Suprapubic skin (tissue), 4 donors: ENCODE measurements around the gene SH3TC1. TPM values are rescaled to one million over a fixed set of nuclear protein-coding genes. Genes with fewer than 3 reads are reported as not detected.

Experiments
- DNase-seq, 2 donors: peaks; one replicate each; pipeline ENCODE4 v3.0.0-alpha.2; 2019; ENCODE audit warnings: low spot score in 2 of 2
- H3K27ac ChIP-seq: fragments of 200-600 bp; sonication (generic); one replicate; pipeline ENCODE4 v1.5.1; 2019
- H3K27me3 ChIP-seq: fragments of 200-600 bp; sonication (generic); one replicate; pipeline ENCODE4 v1.5.1; 2019
- H3K36me3 ChIP-seq: fragments of 200-600 bp; sonication (generic); one replicate; pipeline ENCODE4 v1.5.1; 2019
- H3K4me1 ChIP-seq: fragments of 200-600 bp; sonication (generic); one replicate; pipeline ENCODE4 v1.5.1; 2019
- H3K4me3 ChIP-seq: fragments of 200-600 bp; sonication (generic); one replicate; pipeline ENCODE4 v1.5.1; 2019; ENCODE audit warnings: mild to moderate bottlenecking
- H3K9me3 ChIP-seq: fragments of 200-600 bp; sonication (generic); one replicate; pipeline ENCODE4 v1.5.1; 2019
- EP300 ChIP-seq: sonication (generic); formaldehyde crosslinking; IDR thresholded peaks from one replicate; pipeline ENCODE4 v1.6.1; 2017; ENCODE audit warnings: antibody characterized with exemption
- POLR2A ChIP-seq, 2 donors: fragments of 450-650 bp; IDR thresholded peaks; one replicate each; pipeline ENCODE4 v1.6.1; 2017; ENCODE audit warnings: antibody characterized with exemption in 2 of 2, mild to moderate bottlenecking in 2 of 2, moderate library complexity in 2 of 2
- POLR2AphosphoS5 ChIP-seq, 3 donors: sonication (generic); formaldehyde crosslinking; IDR thresholded peaks; one replicate each; pipeline ENCODE4 v1.6.1; 2017; ENCODE audit warnings: antibody characterized with exemption in 3 of 3
- WGBS: methylation state at CpG from one replicate; pipeline ENCODE4 v1.1.5; 2018; 5-methylcytosine and 5-hydroxymethylcytosine counted together
- total RNA-seq, 4 donors: library from RNA; depleted of rRNA; stranded (reverse); fragments of >200 nt; gene quantifications; one replicate each; pipeline ENCODE4 v1.1.0, GENCODE V29; 2016
- TF ChIP-seq, protein P1 (sequence below), 2 donors: fragments of 200-600 bp in 1 of 2; fragments of 450-650 bp in 1 of 2; sonication (generic) in 1 of 2; IDR thresholded peaks; one replicate each; pipeline ENCODE4 v1.5.1; 2016 to 2019; ENCODE audit warnings: antibody characterized with exemption in 2 of 2, mild to moderate bottlenecking in 1 of 2, moderate library complexity in 1 of 2

SH3TC1 gene
- total RNA-seq, 4 donors from 2014 or later = 6.3 to 15.1 (median 9.9) TPM

- peak; percentile 88 to 90 for DNase-seq
- Histone ChIP-seq H3K27me3 (no peaks in the 10 kb centered on the region), H3K36me3 (no peaks in the 10 kb centered on the region), H3K4me3 (no peak overlapping the region), H3K9me3 (no peaks in the 10 kb centered on the region), H3K4me1 (peaks cover 23% of the 10 kb centered on the region), H3K27ac (peak overlapping the region; percentile 51)
- no CpG with 5 or more reads among the region's 19 CpGs for WGBS
- TF ChIP-seq POLR2AphosphoS5 (IDR thresholded peaks at IDR 0.05) = peak in 1 of 3 donors; percentile 42
- TF ChIP-seq, protein P1, sequence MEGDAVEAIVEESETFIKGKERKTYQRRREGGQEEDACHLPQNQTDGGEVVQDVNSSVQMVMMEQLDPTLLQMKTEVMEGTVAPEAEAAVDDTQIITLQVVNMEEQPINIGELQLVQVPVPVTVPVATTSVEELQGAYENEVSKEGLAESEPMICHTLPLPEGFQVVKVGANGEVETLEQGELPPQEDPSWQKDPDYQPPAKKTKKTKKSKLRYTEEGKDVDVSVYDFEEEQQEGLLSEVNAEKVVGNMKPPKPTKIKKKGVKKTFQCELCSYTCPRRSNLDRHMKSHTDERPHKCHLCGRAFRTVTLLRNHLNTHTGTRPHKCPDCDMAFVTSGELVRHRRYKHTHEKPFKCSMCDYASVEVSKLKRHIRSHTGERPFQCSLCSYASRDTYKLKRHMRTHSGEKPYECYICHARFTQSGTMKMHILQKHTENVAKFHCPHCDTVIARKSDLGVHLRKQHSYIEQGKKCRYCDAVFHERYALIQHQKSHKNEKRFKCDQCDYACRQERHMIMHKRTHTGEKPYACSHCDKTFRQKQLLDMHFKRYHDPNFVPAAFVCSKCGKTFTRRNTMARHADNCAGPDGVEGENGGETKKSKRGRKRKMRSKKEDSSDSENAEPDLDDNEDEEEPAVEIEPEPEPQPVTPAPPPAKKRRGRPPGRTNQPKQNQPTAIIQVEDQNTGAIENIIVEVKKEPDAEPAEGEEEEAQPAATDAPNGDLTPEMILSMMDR (IDR thresholded peaks at IDR 0.05) = no peak
- TF ChIP-seq POLR2A (IDR thresholded peaks at IDR 0.05) = no peak
- no peak for TF ChIP-seq EP300
Measured at GRCh38 chr4:8281519-8282133, 82.5 kb downstream of the SH3TC1 start.

DNA sequence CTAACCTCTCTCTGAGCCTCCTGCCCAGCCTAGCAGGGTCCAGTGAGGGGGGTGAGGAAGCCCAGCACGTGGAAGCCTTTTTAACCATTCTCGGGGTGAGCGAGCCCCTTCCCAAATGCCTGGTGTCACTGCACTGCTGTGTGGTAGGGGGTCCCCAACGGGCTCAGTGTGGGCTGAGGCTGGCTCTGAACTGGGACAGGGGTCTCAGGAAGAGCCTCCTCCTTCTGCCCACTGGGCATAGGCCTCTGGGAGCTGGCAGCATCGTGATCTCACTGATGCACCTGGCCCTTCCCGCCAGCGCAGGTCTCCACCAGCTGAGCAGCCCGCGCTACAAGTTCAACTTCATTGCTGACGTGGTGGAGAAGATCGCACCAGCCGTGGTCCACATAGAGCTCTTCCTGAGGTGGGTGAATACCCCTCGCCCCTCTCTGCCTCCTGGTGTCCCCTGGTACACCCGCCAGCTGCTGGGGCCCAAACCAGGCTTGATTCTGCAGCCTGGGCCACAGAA, 83.1 kb downstream of the SH3TC1 start:
- peak in 1 of 2 donors; percentile 44 for DNase-seq
- Histone ChIP-seq H3K36me3 (no peaks in the 10 kb centered on the region), H3K27me3 (no peaks in the 10 kb centered on the region), H3K9me3 (no peaks in the 10 kb centered on the region), H3K4me1 (peaks cover 17% of the 10 kb centered on the region), H3K27ac (peak overlapping the region; percentile 51), H3K4me3 (no peak overlapping the region)
- WGBS = 85% methylated on average over 4 of the region's 14 CpGs
- TF ChIP-seq POLR2AphosphoS5 (IDR thresholded peaks at IDR 0.05) (no peak), EP300 (no peak), POLR2A (IDR thresholded peaks at IDR 0.05) (no peak)
- TF ChIP-seq, protein P1 (IDR thresholded peaks at IDR 0.05) = no peak

- no peak for TF ChIP-seq POLR2AphosphoS5 (IDR thresholded peaks at IDR 0.05)
- no peak for TF ChIP-seq POLR2A (IDR thresholded peaks at IDR 0.05)
- TF ChIP-seq EP300 = no peak
- TF ChIP-seq, protein P1 (IDR thresholded peaks at IDR 0.05) = no peak
- H3K4me1 ChIP-seq = peaks cover 12% of the 10 kb centered on the region
- no peak overlapping the region for H3K27ac ChIP-seq
- WGBS = 93% methylated on average over 14 of the region's 14 CpGs
- no peak overlapping the region for H3K4me3 ChIP-seq
- no peaks in the 10 kb centered on the region for H3K36me3 ChIP-seq
- no peaks in the 10 kb centered on the region for H3K9me3 ChIP-seq
- peak in 1 of 2 donors; percentile 58 for DNase-seq
- H3K27me3 ChIP-seq = no peaks in the 10 kb centered on the region
Measured at GRCh38 chr4:8282742-8283141, 83.7 kb downstream of the SH3TC1 start.

DNA sequence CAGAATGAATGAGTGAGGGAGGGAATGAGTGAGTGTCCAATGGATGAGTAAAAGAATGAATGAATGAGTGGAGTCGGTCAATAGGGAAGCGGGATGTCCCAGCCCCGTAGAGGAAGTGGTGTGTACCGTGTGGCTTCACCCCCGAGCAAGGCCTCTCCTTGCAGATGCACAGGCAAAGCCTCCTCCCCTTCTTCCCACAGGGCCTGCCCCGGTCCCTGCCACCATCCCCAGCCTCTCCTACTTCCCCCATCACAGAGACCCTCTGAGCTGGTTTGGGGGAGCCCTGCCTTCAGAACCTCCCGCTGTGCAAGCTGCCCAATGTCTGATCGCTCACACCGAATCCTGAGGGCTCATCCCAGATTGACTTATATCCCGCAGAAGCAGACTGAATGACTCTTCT, 84.1 kb downstream of the SH3TC1 start:
- WGBS = 82% methylated on average over 10 of the region's 10 CpGs
- Histone ChIP-seq H3K4me3 (no peak overlapping the region), H3K27me3 (no peaks in the 10 kb centered on the region), H3K4me1 (peaks cover 12% of the 10 kb centered on the region), H3K9me3 (no peaks in the 10 kb centered on the region), H3K36me3 (no peaks in the 10 kb centered on the region), H3K27ac (no peak overlapping the region)
- TF ChIP-seq POLR2A (IDR thresholded peaks at IDR 0.05) (no peak), POLR2AphosphoS5 (IDR thresholded peaks at IDR 0.05) (no peak), EP300 (no peak)
- TF ChIP-seq, protein P1 (IDR thresholded peaks at IDR 0.05) = no peak
- DNase-seq = peak in 1 of 2 donors; percentile 42

DNA sequence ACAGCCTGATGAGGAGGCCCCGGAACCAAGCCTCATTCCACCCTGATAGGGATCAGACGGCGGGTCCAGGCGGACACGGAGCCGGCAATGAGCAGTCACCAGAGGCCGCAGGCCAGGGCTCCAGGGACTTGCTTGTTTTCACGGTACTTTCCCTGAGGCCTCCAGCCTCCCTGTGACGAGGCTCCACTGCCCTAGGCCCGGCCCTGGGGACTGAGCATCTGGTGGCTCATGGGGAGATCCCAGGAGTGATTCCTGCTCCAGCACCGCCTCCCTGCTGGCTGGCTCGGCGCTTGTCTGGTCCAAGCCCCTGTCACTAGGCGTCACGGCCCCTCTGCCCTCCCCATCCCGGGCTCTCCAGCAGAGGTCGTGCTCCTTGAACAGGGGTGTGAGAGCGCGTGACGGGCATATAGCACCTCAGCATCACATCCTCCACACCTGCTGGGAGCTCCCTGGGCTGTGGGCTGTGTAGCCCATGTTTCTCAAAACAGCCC, 84.6 kb downstream of the SH3TC1 start:
- Histone ChIP-seq H3K4me1 (peaks cover 8% of the 10 kb centered on the region), H3K9me3 (no peaks in the 10 kb centered on the region), H3K27me3 (no peaks in the 10 kb centered on the region), H3K27ac (no peak overlapping the region), H3K4me3 (no peak overlapping the region), H3K36me3 (no peaks in the 10 kb centered on the region)
- TF ChIP-seq, protein P1 (IDR thresholded peaks at IDR 0.05) = no peak
- no peak for TF ChIP-seq EP300
- no peak for TF ChIP-seq POLR2A (IDR thresholded peaks at IDR 0.05)
- no peak for TF ChIP-seq POLR2AphosphoS5 (IDR thresholded peaks at IDR 0.05)
- 80% methylated on average over 4 of the region's 20 CpGs for WGBS
- peak in 1 of 2 donors; percentile 60 for DNase-seq
